Common myeloid progenitor, CD34-positive (primary cell): ENCODE data around the gene SPOP.
"Not testable (repeated sequence)": the region's sequence is repeated elsewhere in the genome, so short reads cannot be mapped to it uniquely, and the experiment has no call there.

Experiments
- CTCF ChIA-PET: fragments of 350-600 bp; sonication (Branson Sonifier 250); formaldehyde crosslinking; loops from one replicate; lab custom pipeline; 2021; ENCODE audit warnings: antibody characterized with exemption; lab: Charles Lee
- POLR2A ChIA-PET: fragments of 350-600 bp; sonication (Branson Sonifier 250); formaldehyde crosslinking; loops from one replicate; lab custom pipeline; 2021; ENCODE audit warnings: antibody characterized with exemption; lab: Charles Lee
- DNase-seq, 3 donors: peaks; one replicate each; pipeline versions ENCODE4 v3.0.0 to v3.0.0-alpha.2; 2013
- H3K27ac ChIP-seq, 2 experiments: 1 replicate in 1 of 2; 2 replicates in 1 of 2; pipeline ENCODE4 v1.7.0; 2013; ENCODE audit warnings: inconsistent platforms in 2 of 2, low read length in 2 of 2, mild to moderate bottlenecking in 2 of 2, low read depth in 1 of 2, moderate library complexity in 1 of 2; ENCODE audit not compliant: severe bottlenecking in 2 of 2, insufficient read depth in 1 of 2, poor library complexity in 1 of 2
- H3K27me3 ChIP-seq, 5 experiments: replicated peaks in 2 of 5; 1 replicate in 3 of 5; 2 replicates in 2 of 5; pipeline versions ENCODE4 v1.6.1 to v1.7.0; 2013; ENCODE audit warnings: low read length in 4 of 5, mild to moderate bottlenecking in 2 of 5, moderate library complexity in 2 of 5, inconsistent platforms in 1 of 5; ENCODE audit not compliant: insufficient read depth in 5 of 5, control insufficient read depth in 4 of 5
- H3K36me3 ChIP-seq, 4 experiments: 1 replicate in 2 of 4; 2 replicates in 2 of 4; pipeline versions ENCODE4 v1.6.1 to v1.7.0; 2013; ENCODE audit warnings: low read length in 3 of 4, control low read depth in 1 of 4, mild to moderate bottlenecking in 1 of 4; ENCODE audit not compliant: control insufficient read depth in 4 of 4, insufficient read depth in 4 of 4
- H3K4me1 ChIP-seq, 4 experiments: 1 replicate in 3 of 4; 2 replicates in 1 of 4; pipeline versions ENCODE4 v1.6.1 to v1.7.1; 2013; ENCODE audit warnings: low read length in 3 of 4, mild to moderate bottlenecking in 3 of 4, control low read depth in 1 of 4, inconsistent platforms in 1 of 4, moderate library complexity in 1 of 4; ENCODE audit not compliant: control insufficient read depth in 4 of 4, insufficient read depth in 4 of 4; ENCODE audit errors: control extremely low read depth in 1 of 4
- H3K4me3 ChIP-seq, 7 experiments: 1 replicate in 4 of 7; 2 replicates in 3 of 7; pipeline versions ENCODE4 v1.5.1 to v1.7.0; 2013; ENCODE audit warnings: mild to moderate bottlenecking in 7 of 7, low read length in 6 of 7, moderate library complexity in 6 of 7, inconsistent platforms in 2 of 7, low read depth in 2 of 7, control low read depth in 1 of 7; ENCODE audit not compliant: insufficient read depth in 4 of 7, control insufficient read depth in 1 of 7; ENCODE audit errors: extremely low read depth in 1 of 7
- H3K9me3 ChIP-seq, 5 experiments: 1 replicate in 4 of 5; 2 replicates in 1 of 5; pipeline versions ENCODE4 v1.6.1 to v1.7.1; 2013; ENCODE audit warnings: low read length in 4 of 5, mild to moderate bottlenecking in 2 of 5, inconsistent platforms in 1 of 5, low read depth in 1 of 5, moderate library complexity in 1 of 5; ENCODE audit not compliant: control insufficient read depth in 4 of 5, insufficient read depth in 2 of 5; ENCODE audit errors: control extremely low read depth in 1 of 5
- WGBS: methylation state at CpG from one replicate; pipeline ENCODE4 v1.1.5; 2013; ENCODE audit not compliant: insufficient coverage; 5-methylcytosine and 5-hydroxymethylcytosine counted together

Gene SPOP

GRCh38 chr17:49646056-49646390 is 31.9 kb downstream of the SPOP start:
- H3K27me3 ChIP-seq, H3K36me3 ChIP-seq, H3K4me3 ChIP-seq, H3K9me3 ChIP-seq, DNase-seq, H3K27ac ChIP-seq, H3K4me1 ChIP-seq: not testable (repeated sequence)
- ChIA-PET POLR2A (interaction anchor here (0.6 kb wide), 1 partner anchor 21 kb away, joined by 4 read pairs; no protein-coding TSS in a partner anchor), CTCF (interaction anchor here (1.1 to 1.4 kb wide), 2 partner anchors 49 to 1400 kb away, joined by 3 to 5 read pairs; no protein-coding TSS in a partner anchor)
- WGBS, result 88% methylated on average over 1 of the region's 1 CpG

GRCh38 chr17:49645654-49646053 is 32.2 kb downstream of the SPOP start:
- Histone ChIP-seq H3K9me3 (no peaks in the 10 kb centered on the region), H3K27me3 (no peaks in the 10 kb centered on the region), H3K4me1 (no peaks in the 10 kb centered on the region), H3K27ac (no peak overlapping the region), H3K4me3 (no peak overlapping the region), H3K36me3 (peaks cover 0 to 3% (median 1%) of the 10 kb centered on the region in 4 experiments)
- ChIA-PET CTCF (interaction anchor here (1.1 to 1.4 kb wide), 2 partner anchors 50 to 1401 kb away, joined by 3 to 5 read pairs; no protein-coding TSS in a partner anchor), POLR2A (no interaction called here)
- DNase-seq, result no peak
- 100% methylated on average over 1 of the region's 1 CpG for WGBS

GRCh38 chr17:49640556-49640955 is 37.3 kb downstream of the SPOP start:
- Histone ChIP-seq H3K4me3 (no peak overlapping the region), H3K4me1 (no peaks in the 10 kb centered on the region), H3K27ac (no peak overlapping the region), H3K27me3 (no peaks in the 10 kb centered on the region), H3K36me3 (peaks cover 3 to 16% (median 8%) of the 10 kb centered on the region in 4 experiments), H3K9me3 (peaks cover 0 to 10% (median 3%) of the 10 kb centered on the region in 5 experiments)
- 96% methylated on average over 3 of the region's 3 CpGs for WGBS
- ChIA-PET POLR2A (no interaction called here), CTCF (no interaction called here)
- no peak for DNase-seq

GRCh38 chr17:49638818-49639217 is 39.1 kb downstream of the SPOP start:
- CTCF ChIA-PET, result interaction anchor here (0.6 kb wide), 1 partner anchor 379 kb away, joined by 4 read pairs; no protein-coding TSS in a partner anchor
- peaks cover 0 to 10% (median 3%) of the 10 kb centered on the region in 5 experiments for H3K9me3 ChIP-seq
- WGBS, result 86% methylated on average over 1 of the region's 5 CpGs

GRCh38 chr17:49637739-49638138 is 40.2 kb downstream of the SPOP start:
- H3K4me1 ChIP-seq, result peaks cover 0 to 5% (median 3%) of the 10 kb centered on the region in 4 experiments
- H3K36me3 ChIP-seq, result peaks cover 3 to 16% (median 8%) of the 10 kb centered on the region in 4 experiments
- H3K9me3 ChIP-seq, result peaks cover 0 to 10% (median 3%) of the 10 kb centered on the region in 5 experiments
- DNase-seq, result no peak
- CTCF ChIA-PET, result interaction anchor here (0.7 to 1.1 kb wide), 2 partner anchors 22 to 273 kb away, joined by 3 read pairs; no protein-coding TSS in a partner anchor
- WGBS, result 89% methylated on average over 1 of the region's 1 CpG
- POLR2A ChIA-PET, result interaction anchor here (0.8 to 1.0 kb wide), 2 partner anchors 11 to 29 kb away, joined by 3 to 6 read pairs; no protein-coding TSS in a partner anchor
- no peak overlapping the region for H3K4me3 ChIP-seq
- no peaks in the 10 kb centered on the region for H3K27me3 ChIP-seq
- H3K27ac ChIP-seq, result no peak overlapping the region

More at GRCh38 chr17:49638818-49639217, 39.1 kb downstream of the SPOP start:
- DNase-seq, result no peak
- POLR2A ChIA-PET, result interaction anchor here (0.6 kb wide), 1 partner anchor 150 kb away, joined by 4 read pairs; the partner anchor contains the start of gene KAT7
- Histone ChIP-seq H3K4me3 (no peak overlapping the region), H3K27me3 (no peaks in the 10 kb centered on the region), H3K4me1 (peaks cover 0 to 5% (median 3%) of the 10 kb centered on the region in 4 experiments), H3K36me3 (peaks cover 3 to 16% (median 8%) of the 10 kb centered on the region in 4 experiments), H3K27ac (no peak overlapping the region)

GRCh38 chr17:49637050-49637449 is 40.8 kb downstream of the SPOP start:
- no peak overlapping the region for H3K27ac ChIP-seq
- H3K36me3 ChIP-seq, result peaks cover 3 to 16% (median 8%) of the 10 kb centered on the region in 4 experiments
- no peak for DNase-seq
- POLR2A ChIA-PET, result interaction anchor here (0.8 to 1.0 kb wide), 2 partner anchors 10 to 30 kb away, joined by 3 to 6 read pairs; no protein-coding TSS in a partner anchor
- WGBS, result 100% methylated on average over 4 of the region's 7 CpGs
- H3K9me3 ChIP-seq, result peaks cover 0 to 10% (median 3%) of the 10 kb centered on the region in 5 experiments
- CTCF ChIA-PET, result interaction anchor here (1.1 kb wide), 1 partner anchor 21 kb away, joined by 3 read pairs; no protein-coding TSS in a partner anchor
- peaks cover 0 to 5% (median 3%) of the 10 kb centered on the region in 4 experiments for H3K4me1 ChIP-seq
- H3K27me3 ChIP-seq, result no peaks in the 10 kb centered on the region
- no peak overlapping the region for H3K4me3 ChIP-seq

- CTCF ChIA-PET, result interaction anchor here (0.6 to 1.2 kb wide), 2 partner anchors 10 to 59 kb away, joined by 4 read pairs; partner anchors contain the start of gene NXPH3
- H3K27ac ChIP-seq, result no peak overlapping the region
- POLR2A ChIA-PET, result interaction anchor here (0.6 kb wide), 1 partner anchor 128 kb away, joined by 4 read pairs; no protein-coding TSS in a partner anchor
- H3K27me3 ChIP-seq, result no peaks in the 10 kb centered on the region
- no peak for DNase-seq
- peaks cover 0 to 10% (median 3%) of the 10 kb centered on the region in 5 experiments for H3K9me3 ChIP-seq
- peaks cover 0 to 5% (median 3%) of the 10 kb centered on the region in 4 experiments for H3K4me1 ChIP-seq
- H3K36me3 ChIP-seq, result peaks cover 3 to 16% (median 6%) of the 10 kb centered on the region in 4 experiments
- WGBS, result no CpG with 5 or more reads among the region's 1 CpG
- H3K4me3 ChIP-seq, result no peak overlapping the region
These were observed 42.8 kb downstream of the SPOP start for GRCh38 chr17:49635121-49635520.
